RKO (cell line): ENCODE measurements around the gene SENP6.
"Not testable (repeated sequence)": the region's sequence is repeated elsewhere in the genome, so short reads cannot be mapped to it uniquely, and the experiment has no call there.

Experiments used
- DNase-seq: peaks from one replicate; pipeline ENCODE4 v3.0.0-alpha.2; 2016; ENCODE audit warnings: low spot score

The SENP6 gene

GRCh38 chr6:75609639-75610590, 8.2 kb downstream of the SENP6 start:
- DNase-seq: no peak

- DNase-seq: no peak
Observed at GRCh38 chr6:75611011-75611701, 9.5 kb downstream of the SENP6 start.

- DNase-seq: no peak
Observed at GRCh38 chr6:75611702-75612375, 10.2 kb downstream of the SENP6 start.

GRCh38 chr6:75612434-75612833, 10.8 kb downstream of the SENP6 start:
- no peak for DNase-seq

DNA sequence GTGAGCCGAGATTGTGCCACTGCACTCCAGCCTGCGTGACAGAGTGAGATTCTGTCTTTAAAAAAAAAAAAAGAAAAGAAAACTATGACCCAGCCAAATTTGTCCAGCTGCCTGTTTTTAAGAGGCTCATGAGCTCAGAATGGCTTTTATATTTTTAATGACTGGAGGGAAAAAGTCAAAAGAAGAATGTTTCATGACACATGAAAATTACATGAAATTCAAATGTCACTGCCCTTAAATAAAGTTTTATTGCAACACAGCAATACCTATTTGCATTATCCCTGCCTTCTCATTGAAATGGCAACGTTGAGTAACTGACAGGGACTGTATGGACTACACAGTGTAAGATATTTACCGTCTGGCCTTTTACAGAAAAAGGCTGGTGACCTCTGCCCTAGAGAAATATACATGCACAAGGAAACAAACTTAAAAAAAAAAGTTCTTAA, 11.4 kb downstream of the SENP6 start:
- no peak for DNase-seq

DNA sequence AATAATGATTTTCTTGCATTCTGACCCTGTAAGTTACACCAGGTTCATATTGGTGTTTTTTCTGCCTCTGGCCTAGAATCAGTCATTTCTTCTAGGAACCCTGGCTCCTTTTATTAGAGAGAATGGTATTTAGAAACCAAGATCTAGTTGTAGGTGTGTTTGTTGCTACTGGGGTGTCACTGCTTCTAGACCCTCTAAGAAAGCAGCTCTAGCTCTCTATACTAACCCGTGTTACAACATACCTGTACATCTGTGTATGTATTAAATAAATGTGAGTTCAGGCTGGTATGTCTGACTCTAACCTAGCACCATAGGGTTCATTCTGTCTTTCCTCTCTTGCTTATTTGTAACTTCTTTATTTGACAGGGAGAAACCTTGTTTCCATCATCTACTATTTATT, 16.8 kb downstream of the SENP6 start:
- DNase-seq: no peak

GRCh38 chr6:75619230-75619899, 17.7 kb downstream of the SENP6 start:
- no peak for DNase-seq

GRCh38 chr6:75620381-75621304, 19.0 kb downstream of the SENP6 start:
- no peak for DNase-seq

- DNase-seq: no peak
Observed at GRCh38 chr6:75621846-75622245, 20.2 kb downstream of the SENP6 start.

- DNase-seq: no peak
Observed at GRCh38 chr6:75623491-75623890, 21.8 kb downstream of the SENP6 start.

GRCh38 chr6:75624335-75624734, 22.7 kb downstream of the SENP6 start:
- DNase-seq: no peak

GRCh38 chr6:75624988-75625387, 23.3 kb downstream of the SENP6 start:
- DNase-seq: no peak

GRCh38 chr6:75626561-75626960, 24.9 kb downstream of the SENP6 start:
- DNase-seq: no peak

- DNase-seq: not testable (repeated sequence)
Observed at GRCh38 chr6:75627708-75628107, 26.0 kb downstream of the SENP6 start.

DNA sequence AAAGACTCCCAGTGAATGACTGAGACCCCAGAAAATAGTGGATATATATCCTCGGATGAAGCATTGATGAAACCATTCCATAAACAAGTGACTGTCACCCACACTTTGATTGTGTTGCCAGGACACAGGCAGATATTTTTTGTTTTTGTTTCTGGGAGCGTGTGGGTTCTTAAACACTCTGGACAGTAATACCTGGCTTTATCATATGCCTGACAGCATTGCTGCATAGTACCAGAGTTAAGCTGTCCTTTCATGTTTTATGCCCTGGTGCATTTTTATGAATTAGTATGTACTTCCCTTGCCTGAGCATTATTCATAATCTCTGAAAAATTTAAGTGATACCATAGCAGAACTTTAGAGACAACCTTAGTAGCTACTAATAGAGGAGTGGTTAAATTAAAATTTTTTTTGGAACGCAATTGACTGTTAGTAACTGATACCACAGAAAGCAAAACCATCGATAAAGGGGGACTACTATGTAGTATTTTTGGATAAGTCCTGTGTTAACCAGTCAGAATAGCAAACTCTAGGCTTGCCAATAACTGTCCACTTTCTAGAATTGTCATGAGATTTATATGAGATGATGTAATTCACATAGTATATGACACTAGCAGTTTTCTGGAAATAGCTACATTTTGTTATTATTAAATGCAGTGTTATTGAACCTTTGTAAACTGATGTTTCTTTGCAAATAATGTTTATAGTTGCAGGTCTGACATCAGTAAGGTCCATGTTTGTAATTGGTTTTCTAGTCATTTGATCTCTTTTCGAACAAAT, 30.4 kb downstream of the SENP6 start:
- no peak for DNase-seq

DNA sequence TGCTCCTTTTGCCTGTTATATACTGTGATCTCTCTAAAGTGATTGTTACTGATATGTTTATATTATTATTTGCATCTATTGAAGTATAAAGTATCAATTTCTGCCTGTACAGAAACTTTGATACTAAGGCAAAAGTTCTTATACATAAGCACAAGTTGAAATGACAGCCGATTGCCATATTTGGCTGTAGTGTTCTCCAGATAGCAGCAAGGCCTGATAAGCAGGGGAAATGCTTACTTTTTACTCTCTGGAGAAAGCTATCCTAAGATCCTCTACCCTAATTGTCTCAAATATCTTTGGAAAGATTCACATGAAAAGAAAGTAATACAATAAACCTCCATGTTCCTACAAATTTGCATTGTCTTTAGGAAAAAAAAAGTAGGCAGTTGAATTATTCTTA, 31.4 kb downstream of the SENP6 start:
- DNase-seq: no peak

DNA sequence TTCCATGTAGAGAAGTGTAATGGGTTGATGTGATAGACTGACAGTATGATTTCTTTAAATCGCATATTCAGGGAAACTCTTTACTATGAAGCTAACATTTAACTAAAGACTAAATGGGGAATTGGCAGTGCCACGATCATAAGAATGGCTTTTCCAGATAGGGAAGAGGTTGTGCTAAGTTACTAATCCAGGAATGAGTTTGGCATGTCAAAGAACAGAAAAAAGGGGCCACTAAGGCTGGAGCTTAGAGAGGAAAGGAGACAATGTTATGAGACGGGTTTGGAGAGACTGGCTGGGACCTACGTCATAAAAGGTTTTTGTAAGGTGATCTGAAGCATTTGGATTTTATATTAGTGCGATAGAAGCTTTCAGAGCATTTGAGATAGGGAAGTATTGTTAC, 40.6 kb downstream of the SENP6 start:
- no peak for DNase-seq

DNA sequence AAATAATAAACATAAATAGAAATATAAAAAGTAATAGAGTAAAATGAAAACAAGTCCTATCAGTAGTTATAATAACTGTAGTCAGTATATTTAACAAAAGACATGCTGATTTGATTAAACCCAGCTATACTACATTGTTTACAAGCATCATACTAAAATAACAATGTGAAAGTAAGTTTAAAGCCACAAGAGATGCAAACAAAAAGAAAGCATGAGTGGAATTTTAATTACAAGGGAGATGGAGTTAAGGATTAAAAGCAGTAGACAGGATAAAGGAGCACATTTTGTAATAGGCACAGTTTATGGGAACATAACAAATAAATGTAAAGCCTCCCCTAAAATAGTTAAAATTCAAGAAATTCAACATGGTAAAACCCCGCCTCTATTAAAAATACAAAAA, 41.5 kb downstream of the SENP6 start:
- DNase-seq: no peak

DNA sequence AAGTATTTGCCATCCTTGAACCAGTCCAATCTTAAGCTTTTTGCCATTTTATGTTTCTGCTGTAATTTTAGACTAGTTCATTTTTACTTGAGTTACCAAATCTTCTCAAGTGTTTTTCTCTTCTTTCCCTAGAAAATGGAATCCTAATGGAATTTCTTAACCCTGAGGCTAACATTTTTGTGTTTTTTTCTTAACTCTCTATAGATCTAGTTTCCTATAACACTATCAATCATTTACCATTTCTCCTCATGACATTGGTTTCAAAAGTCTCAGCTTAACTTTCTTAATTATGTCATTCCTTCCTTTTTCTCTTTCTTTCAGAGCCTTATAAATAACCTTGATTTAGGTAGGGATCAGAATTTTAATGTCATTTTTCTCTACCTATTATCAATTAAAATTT, 54.8 kb downstream of the SENP6 start:
- DNase-seq: no peak

GRCh38 chr6:75657327-75657726, 55.6 kb downstream of the SENP6 start:
- no peak for DNase-seq
